HCT116 (cell line): ENCODE data around the gene SNED1. TPM values are rescaled to one million over a fixed set of nuclear protein-coding genes. Genes with fewer than 3 reads are reported as not detected.

Experiments
- ATAC-seq: fragments of 200-7000 bp; cut with Tn5 transposase; 2 replicates; pipeline ENCODE4 v1.9.1; 2020; ENCODE audit warnings: mild to moderate bottlenecking, moderate library complexity
- BruUV-seq: library from RNA; stranded (reverse); fragments of 400-500 nt; replicated peaks from 2 replicates; lab custom pipeline; 2021; lab: Mats Ljungman, UMichigan
- CTCF ChIA-PET: fragments of 300-600 bp; sonication (Branson Sonifier 250); formaldehyde crosslinking; loops from one replicate; lab custom pipeline; 2021; ENCODE audit warnings: antibody characterized with exemption; lab: Charles Lee
- POLR2A ChIA-PET: fragments of 300-600, 350-600 bp; sonication (Branson Sonifier 250); formaldehyde crosslinking; loops from one replicate; lab custom pipeline; 2021; ENCODE audit warnings: antibody characterized with exemption; lab: Charles Lee
- RAD21 ChIA-PET, 2 experiments: fragments of 300-600 bp; sonication (Branson Sonifier 250); formaldehyde crosslinking; loops; one replicate each; lab custom pipeline; 2023; ENCODE audit warnings: low total read pairs in 2 of 2; ENCODE audit not compliant: uncharacterized antibody in 2 of 2, unreplicated experiment in 2 of 2, low non-redundant PET in 1 of 2; lab: Charles Lee
- DNase-seq: peaks from one replicate; pipeline ENCODE4 v3.0.0-alpha.2; 2010; ENCODE audit warnings: low read depth, low spot score
- H2AFZ ChIP-seq: fragments of 200-600 bp; shearing (Covaris generic), sonication (generic); 2 replicates; pipeline ENCODE4 v1.6.1; 2017; ENCODE audit warnings: low read depth, mixed run types, mixed read lengths, antibody characterized with exemption, low read length; ENCODE audit not compliant: poor library complexity, severe bottlenecking
- H3K27ac ChIP-seq: 2 replicates; pipeline ENCODE4 v1.5.1; 2012; ENCODE audit warnings: low read depth, low read length
- H3K27me3 ChIP-seq: fragments of 200-600 bp; sonication (generic); 2 replicates; pipeline ENCODE4 v1.6.1; 2016; ENCODE audit warnings: mixed run types, low read length, mixed read lengths; ENCODE audit not compliant: insufficient read depth
- H3K36me3 ChIP-seq, 2 experiments: fragments of 200-500 bp in 1 of 2; fragments of 200-600 bp in 1 of 2; sonication (Bioruptor generic) in 1 of 2; sonication (generic) in 1 of 2; 2 replicates each; pipeline versions ENCODE4 v1.5.1 to v1.6.1; 2014 to 2016; ENCODE audit warnings: low read length in 2 of 2, inconsistent platforms in 1 of 2, mixed read lengths in 1 of 2, mixed run types in 1 of 2; ENCODE audit not compliant: insufficient read depth in 2 of 2, control insufficient read depth in 1 of 2
- H3K4me1 ChIP-seq, 2 experiments: fragments of 200-600 bp in 1 of 2; sonication (generic) in 1 of 2; 2 replicates each; pipeline versions ENCODE4 v1.5.1 to v1.6.1; 2012 to 2017; ENCODE audit warnings: low read length in 2 of 2, inconsistent platforms in 1 of 2, mild to moderate bottlenecking in 1 of 2, mixed read lengths in 1 of 2, mixed run types in 1 of 2, moderate library complexity in 1 of 2; ENCODE audit not compliant: insufficient read depth in 2 of 2, control insufficient read depth in 1 of 2
- H3K4me2 ChIP-seq: fragments of 200-600 bp; sonication (generic); 2 replicates; pipeline ENCODE4 v1.6.1; 2017; ENCODE audit warnings: mixed run types, low read length, mixed read lengths
- H3K4me3 ChIP-seq, 2 experiments: fragments of 200-600 bp in 1 of 2; sonication (generic) in 1 of 2; replicated peaks in 1 of 2; 2 replicates each; pipeline ENCODE4 v1.5.1; 2011 to 2016; ENCODE audit warnings: low read length in 2 of 2, control low read depth in 1 of 2, low read depth in 1 of 2, mild to moderate bottlenecking in 1 of 2, mixed read lengths in 1 of 2, mixed run types in 1 of 2
- H3K79me2 ChIP-seq: fragments of 200-600 bp; sonication (generic); 2 replicates; pipeline ENCODE4 v1.6.1; 2017; ENCODE audit warnings: mild to moderate bottlenecking, mixed run types, low read length, moderate library complexity, mixed read lengths; ENCODE audit not compliant: insufficient read depth
- H3K9ac ChIP-seq: fragments of 200-600 bp; sonication (generic); 2 replicates; pipeline ENCODE4 v1.6.1; 2016; ENCODE audit warnings: low read length, mixed read lengths
- H3K9me2 ChIP-seq: fragments of 200-600 bp; sonication (generic), shearing (Covaris generic); 2 replicates; pipeline ENCODE4 v1.6.1; 2017; ENCODE audit warnings: mixed run types, mild to moderate bottlenecking, moderate library complexity; ENCODE audit not compliant: insufficient read depth
- H3K9me3 ChIP-seq, 2 experiments: fragments of 200-500 bp in 1 of 2; fragments of 200-600 bp in 1 of 2; sonication (Bioruptor generic) in 1 of 2; sonication (generic) in 1 of 2; 2 replicates each; pipeline ENCODE4 v1.6.1; 2014 to 2017; ENCODE audit warnings: low read length in 2 of 2, mixed read lengths in 2 of 2, inconsistent platforms in 1 of 2, low read depth in 1 of 2, mild to moderate bottlenecking in 1 of 2, mixed run types in 1 of 2, moderate library complexity in 1 of 2; ENCODE audit not compliant: control insufficient read depth in 1 of 2, insufficient read depth in 1 of 2
- H4K20me1 ChIP-seq: fragments of 200-600 bp; sonication (generic), shearing (Covaris generic); 2 replicates; pipeline ENCODE4 v1.6.1; 2017; ENCODE audit warnings: mixed run types, mild to moderate bottlenecking, moderate library complexity; ENCODE audit not compliant: insufficient read depth
- CBX3 ChIP-seq: IDR thresholded peaks from 2 replicates; pipeline ENCODE4 v1.6.1; 2012; ENCODE audit warnings: low read depth
- CEBPB ChIP-seq: IDR thresholded peaks from 2 replicates; pipeline ENCODE4 v1.6.1; 2012; ENCODE audit warnings: low read depth
- EGR1 ChIP-seq: IDR thresholded peaks from 2 replicates; pipeline ENCODE4 v1.6.1; 2012; ENCODE audit warnings: low read depth
- EZH2 ChIP-seq: fragments of 200-600 bp; sonication (generic); IDR thresholded peaks from 2 replicates; pipeline ENCODE4 v1.6.1; 2017; ENCODE audit warnings: antibody characterized with exemption, mixed run types
- EZH2phosphoT487 ChIP-seq: fragments of 200-600 bp; IDR thresholded peaks from 2 replicates; pipeline ENCODE4 v1.6.1; 2018; ENCODE audit warnings: antibody characterized with exemption, borderline replicate concordance
- FOSL1 ChIP-seq: IDR thresholded peaks from 2 replicates; pipeline ENCODE4 v1.6.1; 2012; ENCODE audit warnings: low read depth
- REST ChIP-seq: IDR thresholded peaks from 2 replicates; pipeline ENCODE4 v1.6.1; 2012; ENCODE audit warnings: low read depth
- SP1 ChIP-seq: IDR thresholded peaks from 2 replicates; pipeline ENCODE4 v1.6.1; 2012; ENCODE audit warnings: low read depth
- ZFX ChIP-seq: fragments of 450-650 bp; IDR thresholded peaks from 2 replicates; pipeline ENCODE4 v1.6.1; 2017
- intact Hi-C: fragments of 100-400 bp; cut with micrococcal nuclease; formaldehyde crosslinking; loops from 2 replicates; pipeline ENCODE4 v1.10.0; 2022
- total RNA-seq: library from RNA; stranded (reverse); gene quantifications from one replicate; pipeline ENCODE4 v1.2.1, GENCODE V29; 2021; ENCODE audit not compliant: unreplicated experiment
- TF ChIP-seq, protein P1 (sequence below), 3 experiments: fragments of 200-600 bp in 1 of 3; sonication (generic) in 1 of 3; IDR thresholded peaks in 2 of 3; conservative IDR thresholded peaks in 1 of 3; 2 replicates each; pipeline ENCODE4 v1.5.1; 2012 to 2017; ENCODE audit warnings: low read depth in 2 of 3, low read length in 2 of 3, antibody characterized with exemption in 1 of 3, borderline replicate concordance in 1 of 3, control low read depth in 1 of 3, mild to moderate bottlenecking in 1 of 3, mixed read lengths in 1 of 3, mixed run types in 1 of 3, moderate library complexity in 1 of 3; ENCODE audit not compliant: insufficient read depth in 1 of 3

Gene SNED1
- total RNA-seq, 1 experiment from 2014 or later: 9.6 TPM

DNA sequence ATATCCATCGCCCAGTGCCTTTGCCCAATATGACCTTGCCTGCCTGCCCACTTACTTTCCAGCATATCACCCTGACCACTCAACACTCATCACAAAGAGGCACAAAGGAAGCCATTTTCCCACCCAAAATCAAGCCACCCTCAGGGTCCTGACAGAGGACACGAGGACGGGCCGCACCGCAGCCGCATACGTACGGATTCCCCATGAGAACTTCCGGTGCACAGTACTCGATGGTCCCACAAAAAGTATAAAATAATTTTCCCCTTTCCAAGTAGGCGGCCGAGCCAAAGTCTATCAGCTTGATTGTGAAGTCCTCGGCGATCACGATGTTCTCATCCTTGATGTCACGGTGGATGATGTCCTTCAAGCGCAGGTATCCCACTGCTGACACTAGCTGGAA, 113.6 kb downstream of the SNED1 start (continued):
- no peak for TF ChIP-seq EZH2

DNA sequence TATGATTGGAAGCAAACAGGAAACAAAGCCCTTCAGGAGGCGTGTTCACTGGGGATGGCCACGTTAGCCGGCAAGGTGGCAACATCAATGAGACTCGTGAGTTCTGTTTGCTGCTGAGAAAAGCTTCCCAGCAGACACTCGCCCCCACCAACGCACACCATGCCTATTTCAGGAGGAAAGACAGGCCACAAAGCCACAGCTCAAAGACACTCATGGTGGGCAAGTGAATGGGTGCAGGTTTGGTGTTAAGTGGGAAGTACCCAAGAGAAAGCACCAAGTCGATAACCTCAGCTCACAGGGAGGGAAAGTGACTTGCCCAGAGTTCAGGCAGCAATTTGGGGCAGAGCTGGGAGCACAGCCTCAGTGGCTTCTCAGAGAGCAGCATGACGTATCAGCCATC, 114.2 kb downstream of the SNED1 start:
- no peaks in the 10 kb centered on the region for H3K4me1 ChIP-seq
- H3K9ac ChIP-seq: no peak overlapping the region
- H2AFZ ChIP-seq: no peak overlapping the region
- H3K79me2 ChIP-seq: no peaks in the 10 kb centered on the region
- DNase-seq (no peak), ATAC-seq (no peak)
- TF ChIP-seq CBX3: no peak
- TF ChIP-seq ZFX: no peak
- CTCF ChIA-PET: no interaction called here
- H3K9me2 ChIP-seq: no peaks in the 10 kb centered on the region
- POLR2A ChIA-PET: no interaction called here
- no peaks in the 10 kb centered on the region for H3K36me3 ChIP-seq
- H4K20me1 ChIP-seq: no peaks in the 10 kb centered on the region
- no peak overlapping the region for H3K27ac ChIP-seq
- H3K4me2 ChIP-seq: no peak overlapping the region
- H3K27me3 ChIP-seq: no peaks in the 10 kb centered on the region
- BruUV-seq: no TSS peak
- no peak overlapping the region for H3K4me3 ChIP-seq
- intact Hi-C loops: no loop called here
- H3K9me3 ChIP-seq: no peaks in the 10 kb centered on the region
- RAD21 ChIA-PET: no interaction called here

- Histone ChIP-seq H3K4me2 (no peak overlapping the region), H3K9me2 (no peaks in the 10 kb centered on the region), H3K9me3 (no peaks in the 10 kb centered on the region), H3K79me2 (no peaks in the 10 kb centered on the region), H3K27ac (no peak overlapping the region), H3K4me1 (no peaks in the 10 kb centered on the region), H3K4me3 (no peak overlapping the region), H3K9ac (no peak overlapping the region), H2AFZ (no peak overlapping the region), H3K36me3 (no peaks in the 10 kb centered on the region), H4K20me1 (no peaks in the 10 kb centered on the region), H3K27me3 (no peaks in the 10 kb centered on the region)
- CTCF ChIA-PET: no interaction called here
- intact Hi-C loops: no loop called here
- POLR2A ChIA-PET: no interaction called here
- RAD21 ChIA-PET: no interaction called here
- no TSS peak for BruUV-seq
- no peak for ATAC-seq
- TF ChIP-seq CEBPB: no peak
- TF ChIP-seq, protein P1, sequence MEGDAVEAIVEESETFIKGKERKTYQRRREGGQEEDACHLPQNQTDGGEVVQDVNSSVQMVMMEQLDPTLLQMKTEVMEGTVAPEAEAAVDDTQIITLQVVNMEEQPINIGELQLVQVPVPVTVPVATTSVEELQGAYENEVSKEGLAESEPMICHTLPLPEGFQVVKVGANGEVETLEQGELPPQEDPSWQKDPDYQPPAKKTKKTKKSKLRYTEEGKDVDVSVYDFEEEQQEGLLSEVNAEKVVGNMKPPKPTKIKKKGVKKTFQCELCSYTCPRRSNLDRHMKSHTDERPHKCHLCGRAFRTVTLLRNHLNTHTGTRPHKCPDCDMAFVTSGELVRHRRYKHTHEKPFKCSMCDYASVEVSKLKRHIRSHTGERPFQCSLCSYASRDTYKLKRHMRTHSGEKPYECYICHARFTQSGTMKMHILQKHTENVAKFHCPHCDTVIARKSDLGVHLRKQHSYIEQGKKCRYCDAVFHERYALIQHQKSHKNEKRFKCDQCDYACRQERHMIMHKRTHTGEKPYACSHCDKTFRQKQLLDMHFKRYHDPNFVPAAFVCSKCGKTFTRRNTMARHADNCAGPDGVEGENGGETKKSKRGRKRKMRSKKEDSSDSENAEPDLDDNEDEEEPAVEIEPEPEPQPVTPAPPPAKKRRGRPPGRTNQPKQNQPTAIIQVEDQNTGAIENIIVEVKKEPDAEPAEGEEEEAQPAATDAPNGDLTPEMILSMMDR (IDR thresholded peaks at IDR 0.05 in 2 of 3, conservative IDR thresholded peaks at IDR 0.05 in 1 of 3; ENCODE audit: borderline replicate concordance in 1 of 3, insufficient read depth in 1 of 3, low read depth in 2 of 3, low read length in 2 of 3): no peak
- no peak for TF ChIP-seq SP1
- TF ChIP-seq EZH2phosphoT487: no peak
- TF ChIP-seq REST: no peak
- no peak for TF ChIP-seq FOSL1
- no peak for TF ChIP-seq ZFX
- TF ChIP-seq EGR1: no peak
- DNase-seq: no peak
These were observed 116.4 kb downstream of the SNED1 start for GRCh38 chr2:241114836-241115235.
